Tibial artery (tissue), 4 donors: ENCODE data around the gene KDM3B.

Source experiments
- DNase-seq, 2 donors: peaks; one replicate each; pipeline ENCODE4 v3.0.0-alpha.2; 2019
- H3K27ac ChIP-seq, 2 donors: fragments of 200-600 bp; sonication (generic) in 1 of 2; 1 replicate in 1 of 2; 2 replicates in 1 of 2; pipeline ENCODE4 v1.5.1; 2018 to 2019; ENCODE audit warnings: mild to moderate bottlenecking in 1 of 2
- H3K27me3 ChIP-seq, 2 donors: fragments of 200-600 bp; sonication (generic) in 1 of 2; one replicate each; pipeline versions ENCODE4 v1.5.1 to v1.6.0; 2016 to 2019
- H3K36me3 ChIP-seq, 3 donors: fragments of 200-600 bp; sonication (generic) in 2 of 3; one replicate each; pipeline ENCODE4 v1.5.1; 2016 to 2019; ENCODE audit warnings: mild to moderate bottlenecking in 2 of 3
- H3K4me1 ChIP-seq, 4 donors: fragments of 200-600 bp; sonication (generic) in 2 of 4; 1 replicate in 3 of 4; 2 replicates in 1 of 4; pipeline ENCODE4 v1.5.1; 2016 to 2019
- H3K4me3 ChIP-seq, 2 donors: fragments of 200-600 bp; sonication (generic) in 1 of 2; 1 replicate in 1 of 2; 2 replicates in 1 of 2; pipeline ENCODE4 v1.5.1; 2018 to 2019; ENCODE audit warnings: mild to moderate bottlenecking in 2 of 2
- H3K9me3 ChIP-seq, 3 donors: fragments of 200-600 bp; sonication (generic) in 1 of 3; one replicate each; pipeline ENCODE4 v1.5.1; 2016 to 2019
- CTCF ChIP-seq, 2 experiments: fragments of 200-600 bp in 1 of 2; fragments of 450-650 bp in 1 of 2; IDR thresholded peaks; one replicate each; pipeline ENCODE4 v1.5.1; 2017 to 2019; ENCODE audit warnings: antibody characterized with exemption in 2 of 2, mild to moderate bottlenecking in 1 of 2, moderate library complexity in 1 of 2
- intact Hi-C: fragments of 100-400 bp; cut with DNase I; formaldehyde crosslinking; loops from one replicate; pipeline ENCODE4 v1.15.0; 2023; ENCODE audit warnings: low total_unique reads

The KDM3B gene

GRCh38 chr5:138351056-138351455 lies 1.4 kb upstream of the KDM3B start:
- no peak for DNase-seq
- TF ChIP-seq CTCF (IDR thresholded peaks at IDR 0.05): no peak
- Histone ChIP-seq H3K4me1 (peaks cover 0 to 71% (median 38%) of the 10 kb centered on the region in 4 donors), H3K27ac (peak overlapping the region in 1 of 2 donors; percentile 93), H3K4me3 (no peak overlapping the region), H3K9me3 (no peaks in the 10 kb centered on the region), H3K36me3 (peaks cover 16 to 32% (median 28%) of the 10 kb centered on the region in 3 donors), H3K27me3 (no peaks in the 10 kb centered on the region)
- intact Hi-C loops: no loop called here

GRCh38 chr5:138351517-138351916 lies 968 bp upstream of the KDM3B start:
- H3K4me1 ChIP-seq: peaks cover 0 to 76% (median 40%) of the 10 kb centered on the region in 4 donors

GRCh38 chr5:138352722-138353559 lies 456 bp downstream of the KDM3B start:
- TF ChIP-seq CTCF (IDR thresholded peaks at IDR 0.05): peak in 1 of 2 experiments; percentile 18
- Histone ChIP-seq H3K4me1 (peaks cover 0 to 80% (median 43%) of the 10 kb centered on the region in 4 donors), H3K36me3 (peaks cover 0 to 15% (median 9%) of the 10 kb centered on the region in 3 donors), H3K9me3 (no peaks in the 10 kb centered on the region), H3K4me3 (peak overlapping the region; percentile 82 to 89), H3K27ac (peak overlapping the region; percentile 93 to 96), H3K27me3 (no peaks in the 10 kb centered on the region)
- intact Hi-C loops: no loop called here
- peak; percentile 59 to 82 for DNase-seq

More at GRCh38 chr5:138351517-138351916, 968 bp upstream of the KDM3B start:
- Histone ChIP-seq H3K9me3 (no peaks in the 10 kb centered on the region), H3K36me3 (peaks cover 12 to 28% (median 23%) of the 10 kb centered on the region in 3 donors), H3K27ac (peak overlapping the region in 1 of 2 donors; percentile 93), H3K27me3 (no peaks in the 10 kb centered on the region), H3K4me3 (no peak overlapping the region)
- intact Hi-C loops: no loop called here
- TF ChIP-seq CTCF (IDR thresholded peaks at IDR 0.05): no peak
- no peak for DNase-seq

- TF ChIP-seq CTCF (IDR thresholded peaks at IDR 0.05): no peak
- Histone ChIP-seq H3K27ac (peak overlapping the region; percentile 93 to 96), H3K27me3 (no peaks in the 10 kb centered on the region), H3K4me1 (peaks cover 0 to 75% (median 38%) of the 10 kb centered on the region in 4 donors), H3K36me3 (peaks cover 0 to 8% (median 2%) of the 10 kb centered on the region in 3 donors), H3K4me3 (peak overlapping the region; percentile 82 to 89), H3K9me3 (no peaks in the 10 kb centered on the region)
- DNase-seq: no peak
- intact Hi-C loops: no loop called here
Measured at GRCh38 chr5:138353560-138354080, 1.1 kb downstream of the KDM3B start.

GRCh38 chr5:138354387-138354786 lies 1.9 kb downstream of the KDM3B start:
- no peak for TF ChIP-seq CTCF (IDR thresholded peaks at IDR 0.05)
- no peaks in the 10 kb centered on the region for H3K27me3 ChIP-seq
- peak overlapping the region; percentile 82 to 89 for H3K4me3 ChIP-seq
- H3K36me3 ChIP-seq: peaks cover 0 to under 1% (median 0%) of the 10 kb centered on the region in 3 donors
- H3K9me3 ChIP-seq: no peaks in the 10 kb centered on the region
- H3K27ac ChIP-seq: peak overlapping the region; percentile 93 to 96
- H3K4me1 ChIP-seq: peaks cover 0 to 67% (median 33%) of the 10 kb centered on the region in 4 donors
- intact Hi-C loops: no loop called here
- no peak for DNase-seq
